ENCODE data around the gene MAML1. TPM values are rescaled to one million over a fixed set of nuclear protein-coding genes. Genes with fewer than 3 reads are reported as not detected.

Gene MAML1
- total and polyA plus RNA-seq, 2 donors (not counting 1 experiment from before 2014, with no cell fraction given) = 12.0 to 50.6 TPM

- Histone ChIP-seq H3K9me3 (ENCODE audit: control extremely low read depth in 1 of 3, control insufficient read depth in 2 of 3, insufficient read depth in 1 of 3, low read length in 2 of 3) (no peaks in the 10 kb centered on the region), H3K27me3 (replicated peaks in 1 of 4; ENCODE audit: control extremely low read depth in 1 of 4, control insufficient read depth in 3 of 4, insufficient read depth in 4 of 4, low read length in 3 of 4) (no peaks in the 10 kb centered on the region), H3K9ac (ENCODE audit: low read length) (no peak overlapping the region), H3K4me2 (replicated peaks; ENCODE audit: low read depth, low read length, poor library complexity, severe bottlenecking) (no peak overlapping the region), H3K27ac (ENCODE audit: low read length in 2 of 2) (no peak overlapping the region), H3K4me1 (ENCODE audit: control insufficient read depth in 2 of 2, insufficient read depth in 2 of 2, low read length in 2 of 2) (peaks cover 34 to 43% of the 10 kb centered on the region in 2 donors), H2AFZ (ENCODE audit: insufficient read depth, low read depth, low read length, poor library complexity, severe bottlenecking) (no peak overlapping the region), H3K36me3 (replicated peaks in 1 of 2; ENCODE audit: control extremely low read depth in 1 of 2, control insufficient read depth in 1 of 2, extremely low read depth in 1 of 2, insufficient read depth in 2 of 2, low read length in 1 of 2) (peaks cover 0 to 31% of the 10 kb centered on the region in 2 experiments), H3K79me2 (ENCODE audit: control insufficient read depth, insufficient read depth, low read length) (peaks cover 39% of the 10 kb centered on the region), H3K4me3 (ENCODE audit: control extremely low read depth in 1 of 5, extremely low read depth in 1 of 5, insufficient read depth in 1 of 5, low read depth in 2 of 5, low read length in 4 of 5) (no peak overlapping the region), H4K20me1 (ENCODE audit: control insufficient read depth, insufficient read depth, low read length, poor library complexity, severe bottlenecking) (peaks cover 62% of the 10 kb centered on the region)
- Mint-ChIP-seq H3K27me3 (no peaks in the 10 kb centered on the region), H3K4me1 (peaks cover 35% of the 10 kb centered on the region), H3K9me3 (ENCODE audit: insufficient read depth) (no peaks in the 10 kb centered on the region), H3K4me3 (no peak overlapping the region), H3K27ac (no peak overlapping the region)
- intact Hi-C loops (cut with micrococcal nuclease) = loop anchor here (1.0 to 5.0 kb wide), 5 partner anchors 36 to 271 kb away; partner anchors contain the start of genes RNF130 and TBC1D9B
- TF ChIP-seq EZH2 (IDR thresholded peaks at IDR 0.05; ENCODE audit: borderline replicate concordance, insufficient read depth, low read depth, low read length, poor library complexity, severe bottlenecking) (no peak), CTCF (IDR thresholded peaks at IDR 0.05) (peak; percentile 89)
- POLR2A ChIA-PET = interaction anchor here (0.7 to 1.6 kb wide), 5 partner anchors 19 to 1172 kb away, joined by 3 to 21 read pairs (median 3); partner anchors contain the start of genes MRNIP and SQSTM1
- WGBS (ENCODE audit: insufficient coverage) = 69% methylated on average over 62 of the region's 67 CpGs
- peak; percentile 46 for ATAC-seq (ENCODE audit: low read depth)
- peak; percentile 85 for DNase-seq
- CTCF ChIA-PET = interaction anchor here (0.6 to 2.6 kb wide), 38 partner anchors 8 to 468 kb away, joined by 3 to 35 read pairs (median 5); partner anchors contain the start of genes LTC4S, MRNIP, SQSTM1 and TBC1D9B
Observed at GRCh38 chr5:179801304-179802206, 68.9 kb downstream of the MAML1 start.

All from B cell (primary cell).